Progenitor cell of endocrine pancreas (in vitro differentiated cells): ENCODE data around the gene GDI1. TPM values are rescaled to one million over a fixed set of nuclear protein-coding genes. Genes with fewer than 3 reads are reported as not detected.

Experiments used
- DNase-seq: peaks from one replicate; pipeline ENCODE4 v3.0.0; 2021; ENCODE audit warnings: low spot score; ENCODE audit not compliant: unreplicated experiment
- H3K27ac Mint-ChIP-seq: 2 replicates; pipeline ENCODE4 v1.8.0; 2021; ENCODE audit warnings: mild to moderate bottlenecking, moderate library complexity, mixed read lengths
- H3K27me3 Mint-ChIP-seq: 2 replicates; pipeline ENCODE4 v1.8.0; 2021; ENCODE audit warnings: mixed read lengths
- H3K36me3 Mint-ChIP-seq: 2 replicates; pipeline ENCODE4 v1.8.0; 2022; ENCODE audit warnings: mixed read lengths; ENCODE audit not compliant: insufficient read depth
- H3K4me1 Mint-ChIP-seq: 2 replicates; pipeline ENCODE4 v1.8.0; 2021; ENCODE audit warnings: low read depth, mixed read lengths
- H3K4me3 Mint-ChIP-seq: 2 replicates; pipeline ENCODE4 v1.8.0; 2021; ENCODE audit warnings: low read depth, mild to moderate bottlenecking, moderate library complexity, mixed read lengths
- H3K9me3 Mint-ChIP-seq: 2 replicates; pipeline ENCODE4 v1.8.0; 2021; ENCODE audit warnings: low read depth, mixed read lengths
- CTCF ChIP-seq: fragments of 200-600 bp; sonication (generic); IDR thresholded peaks from one replicate; pipeline ENCODE4 v1.5.0; 2021; ENCODE audit warnings: antibody characterized with exemption, mild to moderate bottlenecking; ENCODE audit not compliant: unreplicated experiment
- total RNA-seq: library from RNA; stranded (reverse); gene quantifications from 2 replicates; pipeline ENCODE4 v1.2.1, GENCODE V29; 2021

GDI1 gene
- total RNA-seq, 1 donor from 2014 or later, result 151 TPM

DNA sequence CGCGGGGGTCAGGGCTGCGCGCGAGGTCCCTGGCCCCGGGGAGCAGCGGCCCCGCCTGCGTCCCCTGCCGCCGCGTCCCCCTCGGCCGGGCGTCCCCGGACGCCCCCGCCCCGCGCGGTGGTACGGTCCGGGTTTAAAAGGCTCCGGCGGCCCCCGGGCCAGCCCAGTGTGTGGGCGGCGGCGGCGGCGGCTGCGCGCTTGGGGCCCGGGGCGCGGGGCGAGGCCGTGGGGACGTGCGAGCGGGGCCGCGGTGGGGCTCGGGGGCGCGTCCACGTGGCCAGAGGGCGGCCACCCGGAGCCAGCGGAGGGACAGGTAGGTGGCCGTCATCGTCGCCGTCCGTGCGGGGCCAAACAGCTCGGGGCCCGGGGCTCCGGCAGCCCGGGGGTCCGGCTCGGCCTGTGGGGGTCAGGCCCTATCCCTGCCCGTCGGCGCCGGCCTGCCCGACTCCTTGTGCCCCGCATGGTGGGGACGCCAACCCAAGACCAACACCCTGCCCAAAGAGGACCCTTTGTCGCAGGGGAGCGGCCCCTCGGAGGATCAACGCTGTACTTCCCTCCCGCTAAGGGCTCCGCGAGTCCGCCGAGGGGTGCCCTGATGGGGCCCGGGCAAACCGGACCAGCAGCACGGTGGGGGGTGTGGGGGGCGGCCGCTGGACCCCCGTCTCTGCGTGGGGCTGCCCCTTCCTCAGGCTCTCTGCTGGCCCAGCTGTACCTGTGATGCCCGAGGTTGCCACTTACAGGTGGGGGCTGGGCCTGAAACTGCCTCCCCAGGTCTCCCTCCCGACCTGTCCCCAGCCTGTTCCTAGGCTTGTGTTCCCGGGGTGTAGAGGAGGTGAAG lies 21.4 kb downstream of the GDI1 start, which contains the start of gene PLXNA3:
PLXNA3 (plus strand) TSS at position 166 of the 838 bp plus-strand sequence. CDS start 1,903 bp downstream, outside the sequence.
- H3K27me3 Mint-ChIP-seq, result no peaks in the 10 kb centered on the region
- no peaks in the 10 kb centered on the region for H3K4me1 Mint-ChIP-seq
- H3K4me3 Mint-ChIP-seq, result peak within 1 kb of the TSS; percentile 83
- peaks cover 14% of the 10 kb centered on the region for H3K36me3 Mint-ChIP-seq
- H3K27ac Mint-ChIP-seq, result peak within 1 kb of the TSS; percentile 95
- DNase-seq, result peak; percentile 51
- no peak for TF ChIP-seq CTCF
- H3K9me3 Mint-ChIP-seq, result peaks cover 11% of the 10 kb centered on the region

DNA sequence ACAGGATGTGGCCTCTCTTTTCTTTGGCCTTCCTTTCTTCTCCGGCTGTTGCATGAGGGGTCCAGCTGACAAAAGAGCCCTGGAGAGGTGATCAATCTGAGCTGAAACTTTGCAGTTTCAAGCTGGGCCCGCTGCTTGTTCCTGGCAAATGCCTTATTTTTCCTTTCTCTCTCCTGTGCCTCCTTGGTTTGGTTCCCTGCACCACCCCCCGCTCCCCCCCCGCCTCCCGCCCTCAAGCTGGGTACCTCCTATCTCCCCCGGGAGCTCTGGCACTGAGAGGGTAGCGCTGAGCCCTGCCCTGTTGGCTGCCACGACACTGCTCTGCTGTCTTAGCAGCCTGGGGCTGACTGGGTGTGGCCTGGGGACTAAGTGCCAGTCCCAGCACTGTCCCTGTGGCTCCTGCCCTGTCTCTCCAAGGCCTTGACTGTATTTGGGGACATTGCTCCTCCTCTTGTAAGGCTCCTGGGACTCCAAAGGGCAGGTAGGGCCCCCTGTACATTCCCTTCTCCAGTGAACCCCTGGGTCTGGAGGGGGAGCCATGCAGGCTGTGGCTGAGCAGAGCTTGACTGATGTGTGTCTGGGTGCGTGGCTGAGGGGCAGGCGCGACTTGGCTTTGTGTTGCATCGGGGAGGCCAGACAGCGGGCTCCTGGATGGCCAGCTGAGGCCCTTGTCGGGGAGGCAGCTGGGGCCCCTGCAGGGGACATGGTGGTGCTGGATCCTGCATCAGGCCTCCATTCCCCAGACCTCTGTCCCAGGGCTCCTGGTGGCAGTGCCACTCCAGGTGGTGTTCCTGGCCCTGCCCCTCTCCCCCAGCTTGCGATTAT lies 22.2 kb downstream of the GDI1 start:
- H3K27me3 Mint-ChIP-seq, result no peaks in the 10 kb centered on the region
- H3K9me3 Mint-ChIP-seq, result peaks cover 10% of the 10 kb centered on the region
- H3K36me3 Mint-ChIP-seq, result peaks cover 14% of the 10 kb centered on the region
- peak overlapping the region; percentile 64 for H3K27ac Mint-ChIP-seq
- H3K4me1 Mint-ChIP-seq, result no peaks in the 10 kb centered on the region
- TF ChIP-seq CTCF, result no peak
- peak overlapping the region; percentile 81 for H3K4me3 Mint-ChIP-seq
- no peak for DNase-seq

- H3K4me3 Mint-ChIP-seq, result peak overlapping the region; percentile 55
- no peak for DNase-seq
- peaks cover 4% of the 10 kb centered on the region for H3K9me3 Mint-ChIP-seq
- H3K27ac Mint-ChIP-seq, result no peak overlapping the region
- H3K4me1 Mint-ChIP-seq, result no peaks in the 10 kb centered on the region
- TF ChIP-seq CTCF, result no peak
- H3K36me3 Mint-ChIP-seq, result peaks cover 9% of the 10 kb centered on the region
- H3K27me3 Mint-ChIP-seq, result no peaks in the 10 kb centered on the region
These were observed 22.9 kb downstream of the GDI1 start for GRCh38 chrX:154459832-154460231.

GRCh38 chrX:154460326-154460725 lies 23.4 kb downstream of the GDI1 start:
- Mint-ChIP-seq H3K36me3 (peaks cover 9% of the 10 kb centered on the region), H3K4me3 (peak overlapping the region; percentile 55), H3K27me3 (no peaks in the 10 kb centered on the region), H3K9me3 (peaks cover 4% of the 10 kb centered on the region), H3K4me1 (no peaks in the 10 kb centered on the region), H3K27ac (no peak overlapping the region)
- DNase-seq, result no peak
- TF ChIP-seq CTCF, result no peak

DNA sequence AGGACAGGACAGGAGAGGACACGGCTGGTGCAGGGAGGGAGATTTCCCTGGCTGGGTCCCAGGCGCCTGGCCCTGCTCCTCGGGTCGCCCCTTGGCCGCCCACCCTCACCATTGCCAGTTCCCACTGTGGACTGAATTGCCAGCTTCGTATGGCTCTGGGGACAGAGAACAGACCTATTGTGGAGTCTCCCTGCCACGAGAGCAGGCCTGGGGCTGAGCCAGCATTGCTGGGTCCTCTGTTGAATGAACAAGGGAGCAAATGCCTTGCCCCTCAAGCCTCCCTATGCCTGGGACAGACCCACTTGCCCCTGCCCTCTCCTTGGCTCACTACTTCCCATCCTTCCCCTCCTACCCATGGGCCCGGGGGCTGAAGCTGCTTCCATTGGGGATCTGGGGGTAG lies 25.4 kb downstream of the GDI1 start:
- no peak overlapping the region for H3K27ac Mint-ChIP-seq
- DNase-seq, result no peak
- H3K4me1 Mint-ChIP-seq, result no peaks in the 10 kb centered on the region
- no peaks in the 10 kb centered on the region for H3K27me3 Mint-ChIP-seq
- H3K4me3 Mint-ChIP-seq, result no peak overlapping the region
- H3K36me3 Mint-ChIP-seq, result peaks cover 8% of the 10 kb centered on the region
- H3K9me3 Mint-ChIP-seq, result peaks cover under 1% of the 10 kb centered on the region
- no peak for TF ChIP-seq CTCF
